ENCODE data around the gene GNAS.
A peak's percentile ranks its signal among the peaks of the same experiment; 100 is the strongest.
"Not testable (repeated sequence)": the region's sequence is repeated elsewhere in the genome, so short reads cannot be mapped to it uniquely, and the experiment has no call there.

GNAS gene

GRCh38 chr20:58852543-58853271 lies at the start of gene GNAS:
Gene GNAS, plus strand, starts transcription at chr20:58852716.
- peak in 21 of 51 donors; percentile 10 to 55 (median 23) for DNase-seq

- DNase-seq, result no peak
Observed at GRCh38 chr20:58803533-58803932, 49.0 kb upstream of the GNAS start.

DNA sequence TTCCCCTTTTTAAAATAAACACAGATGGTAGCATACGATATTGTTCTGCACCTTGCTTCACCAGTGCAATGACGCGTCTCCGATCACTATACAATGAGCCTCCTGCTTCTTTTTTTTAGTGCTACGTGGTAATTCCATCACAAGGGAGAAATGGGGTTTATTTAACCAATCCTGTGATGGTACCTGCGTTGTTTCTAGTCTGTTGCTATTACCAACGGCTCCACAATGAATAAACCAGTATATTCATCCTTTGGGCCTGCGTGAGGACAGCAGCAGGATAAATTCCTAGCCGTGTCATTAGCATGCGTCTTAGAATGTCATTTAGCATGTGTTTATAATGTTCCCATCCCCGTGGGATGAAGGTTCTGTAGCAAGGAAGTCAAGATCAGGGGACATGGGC lies 44.7 kb upstream of the GNAS start:
- DNase-seq, result no peak

- DNase-seq, result no peak
Observed at GRCh38 chr20:58808271-58809046, 44.1 kb upstream of the GNAS start.

DNA sequence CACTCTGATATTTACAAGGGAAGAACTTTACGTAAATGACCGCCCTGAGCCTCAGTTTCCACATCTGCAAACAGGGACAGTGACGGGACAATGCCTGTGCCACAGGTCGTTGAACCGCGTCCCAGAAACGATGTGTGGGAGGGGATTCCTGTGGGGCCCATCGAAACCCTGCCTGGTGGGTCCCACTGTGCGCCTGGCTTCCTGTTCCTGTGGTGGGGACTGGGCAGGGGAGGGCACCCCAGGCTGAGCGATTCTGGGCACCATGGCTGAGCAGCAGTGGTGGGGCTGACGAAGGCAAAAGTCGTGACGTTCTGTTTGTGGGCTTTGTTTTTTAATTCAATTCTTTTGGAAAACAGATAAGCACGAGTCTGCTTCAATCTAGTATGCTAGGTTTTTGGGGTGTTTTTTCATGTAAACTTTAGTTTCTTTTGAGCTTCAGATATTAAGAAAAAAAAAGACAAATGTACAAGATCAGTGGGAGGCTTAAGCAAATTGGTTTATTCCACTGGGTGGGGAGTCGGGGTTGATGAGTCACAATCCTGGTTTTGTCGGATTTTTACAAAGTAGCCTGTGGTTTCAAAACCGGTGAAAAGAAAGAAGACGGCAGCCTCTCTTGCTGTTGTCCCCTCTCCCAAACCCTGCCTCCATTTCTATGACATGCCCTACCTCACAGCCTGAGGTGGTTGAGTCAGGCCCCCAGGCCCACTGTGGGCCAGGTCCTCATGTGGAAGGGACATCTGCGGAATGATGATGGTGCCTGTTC lies 42.2 kb upstream of the GNAS start:
- peak in 1 of 51 donors; percentile 8 for DNase-seq

DNA sequence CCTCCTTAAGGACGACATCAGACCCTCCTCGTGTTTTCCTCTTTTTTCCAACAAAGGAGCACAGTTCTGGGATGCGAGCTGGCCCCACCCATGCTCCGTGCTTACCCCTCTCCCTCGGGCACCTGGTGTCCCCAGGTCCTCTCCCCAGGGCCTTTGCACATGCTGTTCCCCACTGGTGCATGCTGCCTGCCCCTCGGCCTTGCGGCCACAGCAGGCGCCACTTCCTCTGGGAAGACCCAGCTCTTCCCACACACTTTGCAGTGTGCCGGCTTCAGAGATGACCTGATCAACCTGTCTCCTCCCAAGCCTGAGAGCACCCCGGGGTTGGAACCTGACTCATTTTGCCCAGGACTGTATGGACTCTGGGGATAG lies 41.7 kb upstream of the GNAS start:
- DNase-seq, result no peak

GRCh38 chr20:58811334-58811733 lies 41.2 kb upstream of the GNAS start:
- DNase-seq, result no peak

DNA sequence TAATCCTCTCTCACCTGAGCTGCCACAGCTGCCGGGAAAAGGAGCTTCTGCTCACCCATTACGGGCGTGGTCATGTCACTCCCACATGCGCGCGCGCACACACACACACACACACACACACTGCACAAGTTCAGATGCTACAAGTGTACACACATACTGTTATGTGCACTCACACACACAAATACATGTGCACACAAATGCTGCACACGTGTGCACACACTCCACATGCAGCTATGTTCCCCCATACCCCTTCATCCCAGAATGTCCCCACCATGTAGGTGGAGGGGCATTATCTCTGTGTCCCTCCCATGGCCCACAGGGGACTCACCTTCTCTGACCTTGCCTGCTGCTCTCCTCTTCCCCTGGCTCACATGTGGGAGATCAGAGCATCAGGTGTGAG lies 39.1 kb upstream of the GNAS start:
- no peak for DNase-seq

DNA sequence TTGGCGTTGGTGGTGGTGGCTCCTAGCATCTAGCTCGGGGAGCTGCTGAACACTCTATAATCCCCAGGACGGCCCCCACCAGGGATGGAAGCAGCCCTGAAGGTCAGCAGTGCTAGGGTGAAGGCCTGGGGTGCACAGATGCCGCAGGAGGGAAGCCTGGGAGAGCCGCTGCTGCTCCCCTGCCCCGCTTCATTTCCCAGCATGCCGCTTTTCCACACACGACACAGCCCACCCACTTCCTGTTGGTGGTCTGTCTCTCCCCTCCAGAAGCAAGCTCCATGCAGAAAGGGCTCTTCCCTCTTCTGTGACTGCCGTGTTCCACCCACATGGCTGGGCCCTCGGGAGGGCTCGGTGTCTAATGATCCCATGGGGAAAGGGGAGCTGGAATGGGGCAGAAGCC lies 37.1 kb upstream of the GNAS start:
- no peak for DNase-seq

- no peak for DNase-seq
Observed at GRCh38 chr20:58816051-58816450, 36.5 kb upstream of the GNAS start.

GRCh38 chr20:58816957-58817651 lies 35.4 kb upstream of the GNAS start:
- DNase-seq, result no peak

GRCh38 chr20:58817748-58818147 lies 34.8 kb upstream of the GNAS start:
- DNase-seq, result peak in 1 of 51 donors; percentile 9

- peak in 1 of 51 donors; percentile 9 for DNase-seq
Observed at GRCh38 chr20:58818586-58819285, 33.8 kb upstream of the GNAS start.

GRCh38 chr20:58819921-58820320 lies 32.6 kb upstream of the GNAS start:
- no peak for DNase-seq

DNA sequence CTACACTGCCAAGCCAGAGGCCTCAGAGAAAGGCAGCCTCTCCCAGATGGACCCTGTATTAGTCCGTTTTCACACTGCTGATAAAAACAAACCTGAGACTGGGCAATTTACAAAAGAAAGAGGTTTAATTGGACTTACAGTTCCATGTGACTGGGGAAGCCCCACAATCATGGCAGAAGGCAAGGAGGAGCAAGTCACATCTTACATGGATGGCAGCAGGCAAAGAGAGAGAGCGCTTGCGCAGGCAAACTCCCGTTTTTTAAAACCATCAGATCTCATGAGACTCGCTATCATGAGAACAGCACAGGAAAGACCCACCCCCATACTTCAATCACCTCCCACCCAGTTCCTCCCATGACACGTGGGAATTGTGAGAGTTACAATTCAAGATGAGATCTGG lies 32.0 kb upstream of the GNAS start:
- not testable (repeated sequence) for DNase-seq

DNA sequence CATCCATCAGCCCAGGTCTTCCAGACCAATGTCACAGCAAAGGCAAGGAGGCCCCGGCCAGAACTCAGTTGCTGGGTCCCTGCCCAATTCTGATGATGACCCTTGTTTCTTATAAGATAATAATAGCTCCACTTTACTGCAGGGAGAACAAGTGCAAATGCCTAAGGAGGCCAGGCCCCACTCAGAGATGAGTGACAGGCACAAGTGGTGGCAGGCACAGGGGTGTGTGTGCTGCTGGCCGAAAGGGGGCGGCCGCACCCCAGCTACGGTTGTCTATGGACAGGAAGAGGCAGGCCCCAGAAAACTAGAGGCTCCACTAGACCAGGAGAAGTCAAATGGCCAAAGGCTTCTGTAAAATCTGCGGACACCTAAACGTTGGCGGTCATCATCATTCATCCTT lies 30.4 kb upstream of the GNAS start:
- no peak for DNase-seq

- no peak for DNase-seq
Observed at GRCh38 chr20:58822748-58823730, 29.5 kb upstream of the GNAS start.

- DNase-seq, result no peak
Observed at GRCh38 chr20:58824843-58825242, 27.7 kb upstream of the GNAS start.

GRCh38 chr20:58825450-58825849 lies 27.1 kb upstream of the GNAS start:
- no peak for DNase-seq

- DNase-seq, result no peak
Observed at GRCh38 chr20:58826271-58826670, 26.2 kb upstream of the GNAS start.
